Measurements from ENCODE around the gene XPO6. TPM values are rescaled to one million over a fixed set of nuclear protein-coding genes. Genes with fewer than 3 reads are reported as not detected.
A peak's percentile ranks its signal among the peaks of the same experiment; 100 is the strongest.

XPO6 gene
- total RNA-seq, 3 donors from 2014 or later: 97.6 to 138 (median 114) TPM

DNA sequence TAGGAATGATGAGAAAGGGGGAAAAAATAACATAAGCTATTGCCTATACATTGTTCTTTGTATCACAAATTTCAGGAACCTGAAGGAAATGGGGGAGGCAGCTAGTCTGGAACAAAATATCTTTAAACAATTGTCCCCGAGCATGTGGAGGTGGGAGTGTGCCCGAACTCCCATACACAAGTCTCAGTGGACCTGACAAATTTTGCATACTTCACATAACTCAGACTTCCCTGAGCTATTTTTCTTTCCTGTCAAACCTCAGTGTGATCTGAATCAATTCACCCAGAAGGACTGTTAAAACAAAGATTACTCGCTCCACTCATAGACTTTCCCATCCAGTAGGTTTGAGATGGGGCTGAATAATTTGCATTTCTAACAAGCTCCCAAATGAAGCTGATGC, 1.6 kb upstream of the XPO6 start:
- Histone ChIP-seq H3K9me3 (no peaks in the 10 kb centered on the region), H3K4me3 (no peak overlapping the region), H3K4me1 (ENCODE audit: low read depth) (peaks cover 14% of the 10 kb centered on the region), H3K36me3 (ENCODE audit: low read depth) (peaks cover 4% of the 10 kb centered on the region)
- DNase-seq (no peak), ATAC-seq (no peak)
- TF ChIP-seq, protein P1, sequence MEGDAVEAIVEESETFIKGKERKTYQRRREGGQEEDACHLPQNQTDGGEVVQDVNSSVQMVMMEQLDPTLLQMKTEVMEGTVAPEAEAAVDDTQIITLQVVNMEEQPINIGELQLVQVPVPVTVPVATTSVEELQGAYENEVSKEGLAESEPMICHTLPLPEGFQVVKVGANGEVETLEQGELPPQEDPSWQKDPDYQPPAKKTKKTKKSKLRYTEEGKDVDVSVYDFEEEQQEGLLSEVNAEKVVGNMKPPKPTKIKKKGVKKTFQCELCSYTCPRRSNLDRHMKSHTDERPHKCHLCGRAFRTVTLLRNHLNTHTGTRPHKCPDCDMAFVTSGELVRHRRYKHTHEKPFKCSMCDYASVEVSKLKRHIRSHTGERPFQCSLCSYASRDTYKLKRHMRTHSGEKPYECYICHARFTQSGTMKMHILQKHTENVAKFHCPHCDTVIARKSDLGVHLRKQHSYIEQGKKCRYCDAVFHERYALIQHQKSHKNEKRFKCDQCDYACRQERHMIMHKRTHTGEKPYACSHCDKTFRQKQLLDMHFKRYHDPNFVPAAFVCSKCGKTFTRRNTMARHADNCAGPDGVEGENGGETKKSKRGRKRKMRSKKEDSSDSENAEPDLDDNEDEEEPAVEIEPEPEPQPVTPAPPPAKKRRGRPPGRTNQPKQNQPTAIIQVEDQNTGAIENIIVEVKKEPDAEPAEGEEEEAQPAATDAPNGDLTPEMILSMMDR (IDR thresholded peaks at IDR 0.05): no peak
- intact Hi-C loops (cut with DNase I, micrococcal nuclease): no loop called here

DNA sequence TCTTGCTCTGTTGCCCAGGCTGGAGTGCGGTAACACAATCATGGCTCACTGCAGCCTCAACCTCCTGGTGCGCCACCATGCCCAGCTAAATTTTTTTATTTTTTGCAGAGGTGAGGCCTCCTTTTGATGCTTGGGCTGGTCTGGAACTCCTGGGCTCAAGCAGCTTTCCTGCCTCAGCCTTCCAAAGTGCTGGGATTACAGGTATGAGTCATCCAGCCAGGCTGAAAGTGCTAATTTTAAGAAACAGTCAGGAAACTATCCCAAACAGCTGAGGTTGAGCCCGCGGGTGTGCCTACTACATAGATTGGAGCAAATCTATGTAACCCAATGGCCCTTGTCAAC, 738 bp upstream of the XPO6 start:
- Histone ChIP-seq H3K4me1 (ENCODE audit: low read depth) (peaks cover 14% of the 10 kb centered on the region), H3K9me3 (no peaks in the 10 kb centered on the region), H3K4me3 (no peak overlapping the region), H3K36me3 (ENCODE audit: low read depth) (peaks cover 4% of the 10 kb centered on the region)
- no peak for DNase-seq
- ATAC-seq: no peak
- TF ChIP-seq, protein P1 (IDR thresholded peaks at IDR 0.05): no peak
- intact Hi-C loops (cut with DNase I, micrococcal nuclease): no loop called here

DNA sequence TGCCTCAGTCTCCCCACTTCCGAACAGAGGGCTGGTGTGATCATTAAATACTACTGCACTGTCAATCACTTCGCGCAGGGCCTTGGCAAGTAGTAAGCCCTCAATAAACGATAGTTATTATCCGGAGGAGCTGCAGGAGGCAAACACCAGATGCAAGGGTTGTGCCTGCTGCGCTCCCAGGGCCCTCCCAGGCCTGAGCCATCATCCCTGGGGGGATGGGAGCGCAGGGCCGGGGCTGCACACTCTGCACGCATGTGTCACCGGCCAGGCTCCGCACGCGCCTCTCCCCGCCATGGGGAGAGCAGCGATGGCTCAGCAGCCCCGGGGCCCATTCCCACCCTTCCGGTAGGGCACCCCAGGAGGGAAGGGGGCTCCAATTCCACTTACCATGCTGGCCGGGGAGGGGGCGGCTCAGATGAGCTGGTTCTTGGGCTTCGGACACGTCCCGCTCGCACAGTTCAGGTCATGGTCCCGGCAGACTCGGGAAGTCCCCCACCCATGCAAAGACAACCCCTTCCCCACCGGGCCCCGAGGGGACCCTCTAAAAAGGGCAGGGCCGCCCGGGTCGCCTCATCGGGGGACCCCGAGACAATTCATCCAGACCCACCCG, 681 bp downstream of the XPO6 start:
- intact Hi-C loops (cut with DNase I, micrococcal nuclease): no loop called here
- Histone ChIP-seq H3K36me3 (ENCODE audit: low read depth) (peaks cover 4% of the 10 kb centered on the region), H3K4me3 (peak overlapping the region; percentile 81), H3K4me1 (ENCODE audit: low read depth) (peaks cover 16% of the 10 kb centered on the region), H3K9me3 (no peaks in the 10 kb centered on the region)
- ATAC-seq (peak; percentile 81), DNase-seq (peak; percentile 79 to 87 (median 82))
- TF ChIP-seq, protein P1 (IDR thresholded peaks at IDR 0.05): no peak

DNA sequence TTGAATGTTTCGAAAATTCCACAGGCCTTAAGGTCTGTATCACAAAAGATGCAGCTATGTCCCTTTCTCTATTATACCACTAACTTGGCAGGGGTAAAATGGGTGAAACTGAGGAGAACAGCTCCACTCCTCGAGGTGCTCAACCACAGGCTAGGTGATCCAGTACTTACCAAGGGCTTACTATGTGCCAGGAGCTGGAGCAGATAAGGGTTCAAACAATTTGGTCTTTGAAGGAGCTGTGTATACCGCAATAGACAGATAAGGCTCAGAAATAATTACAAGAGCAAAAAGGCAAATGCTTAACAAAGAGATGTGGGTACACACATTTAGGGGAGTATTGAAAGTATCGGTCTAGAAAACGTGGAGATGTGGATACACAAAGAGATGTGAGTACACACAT, 1.5 kb downstream of the XPO6 start:
- Histone ChIP-seq H3K4me1 (ENCODE audit: low read depth) (peaks cover 16% of the 10 kb centered on the region), H3K9me3 (no peaks in the 10 kb centered on the region), H3K36me3 (ENCODE audit: low read depth) (peaks cover 4% of the 10 kb centered on the region), H3K4me3 (no peak overlapping the region)
- DNase-seq (no peak), ATAC-seq (no peak)
- intact Hi-C loops (cut with DNase I, micrococcal nuclease): no loop called here
- TF ChIP-seq, protein P1 (IDR thresholded peaks at IDR 0.05): no peak

DNA sequence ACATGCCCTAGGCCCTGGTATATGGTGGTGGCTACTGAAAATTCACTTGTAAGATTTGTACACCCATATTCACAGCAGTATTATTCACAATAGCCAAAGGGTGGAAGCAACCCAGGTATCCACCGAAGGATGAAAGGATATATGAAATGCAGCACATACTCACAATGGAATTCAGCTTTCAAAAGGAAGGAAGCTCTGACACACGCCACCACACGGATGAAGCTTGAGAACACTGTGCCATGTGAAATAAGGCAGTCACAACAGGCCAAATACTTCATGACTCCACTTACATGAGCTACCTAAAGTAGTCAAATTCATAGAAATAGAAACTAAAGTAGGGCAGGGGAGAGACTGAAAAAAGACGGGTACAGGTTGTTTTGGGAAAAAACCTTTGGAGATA, 2.9 kb downstream of the XPO6 start:
- no peak overlapping the region for H3K4me3 ChIP-seq
- intact Hi-C loops (cut with DNase I, micrococcal nuclease): no loop called here
- TF ChIP-seq, protein P1 (IDR thresholded peaks at IDR 0.05): no peak
- no peak for DNase-seq
- H3K4me1 ChIP-seq (ENCODE audit: low read depth): peaks cover 16% of the 10 kb centered on the region
- H3K36me3 ChIP-seq (ENCODE audit: low read depth): peaks cover 4% of the 10 kb centered on the region
- ATAC-seq: no peak
- no peaks in the 10 kb centered on the region for H3K9me3 ChIP-seq

DNA sequence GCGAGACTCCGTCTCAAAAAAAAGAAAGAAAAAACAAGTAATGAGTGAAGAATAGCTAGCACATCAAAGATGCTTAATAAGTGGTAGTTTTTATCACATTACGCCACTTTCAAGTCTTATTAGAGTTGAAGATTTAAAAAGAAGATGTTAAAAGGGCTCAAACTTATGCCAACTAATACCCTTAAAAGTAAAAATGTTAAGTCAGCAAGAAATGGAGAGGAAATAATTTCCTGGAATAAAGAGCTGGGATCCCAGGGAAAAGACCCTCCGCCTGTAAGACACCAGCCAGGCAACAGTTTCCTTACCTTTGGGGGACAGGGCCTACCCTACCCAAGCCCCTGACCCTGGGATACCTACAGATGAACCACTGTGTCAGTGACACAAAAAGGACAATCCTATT, 3.6 kb downstream of the XPO6 start:
- peaks cover 4% of the 10 kb centered on the region for H3K36me3 ChIP-seq (ENCODE audit: low read depth)
- H3K4me1 ChIP-seq (ENCODE audit: low read depth): peaks cover 16% of the 10 kb centered on the region
- no peaks in the 10 kb centered on the region for H3K9me3 ChIP-seq
- DNase-seq (no peak), ATAC-seq (no peak)
- TF ChIP-seq, protein P1 (IDR thresholded peaks at IDR 0.05): no peak
- intact Hi-C loops (cut with DNase I, micrococcal nuclease): no loop called here
- no peak overlapping the region for H3K4me3 ChIP-seq

Measured in mucosa of descending colon (tissue), 3 donors.